Measurements from ENCODE around the gene COL4A5.

COL4A5 gene

GRCh38 chrX:108396986-108397385 is 42.7 kb upstream of the COL4A5 start:
- Histone ChIP-seq H3K27ac (ENCODE audit: low read depth, low read length, poor library complexity, severe bottlenecking) (no peak overlapping the region), H3K9me2 (ENCODE audit: low read depth, low read length) (no peaks in the 10 kb centered on the region)

GRCh38 chrX:108397627-108398391 is 41.8 kb upstream of the COL4A5 start:
- H3K4me3 ChIP-seq (ENCODE audit: low read depth, low read length, poor library complexity, severe bottlenecking), result no peak overlapping the region
- TF ChIP-seq CTCF (IDR thresholded peaks at IDR 0.05; ENCODE audit: low read length) (no peak), EZH2 (IDR thresholded peaks at IDR 0.05; ENCODE audit: borderline replicate concordance, low read length) (no peak)
- H3K27me3 ChIP-seq (ENCODE audit: insufficient read depth, low read length), result no peaks in the 10 kb centered on the region
- no peak overlapping the region for H3K4me2 ChIP-seq (ENCODE audit: low read length)
- no peaks in the 10 kb centered on the region for H3K9me3 ChIP-seq (ENCODE audit: low read length)
- H3K4me1 ChIP-seq (ENCODE audit: insufficient read depth, low read length, severe bottlenecking), result no peaks in the 10 kb centered on the region
- no peak overlapping the region for H3K27ac ChIP-seq (ENCODE audit: low read depth, low read length, poor library complexity, severe bottlenecking)
- no peaks in the 10 kb centered on the region for H3K79me2 ChIP-seq (ENCODE audit: insufficient read depth, low read length)
- no peaks in the 10 kb centered on the region for H3F3A ChIP-seq (ENCODE audit: insufficient read depth, low read length)
- no peaks in the 10 kb centered on the region for H3K36me3 ChIP-seq (ENCODE audit: insufficient read depth, low read length)
- no peaks in the 10 kb centered on the region for H3K9me2 ChIP-seq (ENCODE audit: low read depth, low read length)
- H4K20me1 ChIP-seq (ENCODE audit: insufficient read depth, low read length), result no peaks in the 10 kb centered on the region
- no peak overlapping the region for H2AFZ ChIP-seq (ENCODE audit: low read length)
- no peak overlapping the region for H3K9ac ChIP-seq (ENCODE audit: low read length)

More at GRCh38 chrX:108396986-108397385, 42.7 kb upstream of the COL4A5 start:
- no peak overlapping the region for H3K9ac ChIP-seq (ENCODE audit: low read length)
- H3K4me1 ChIP-seq (ENCODE audit: insufficient read depth, low read length, severe bottlenecking), result no peaks in the 10 kb centered on the region
- no peaks in the 10 kb centered on the region for H3F3A ChIP-seq (ENCODE audit: insufficient read depth, low read length)
- H3K4me2 ChIP-seq (ENCODE audit: low read length), result no peak overlapping the region
- H3K36me3 ChIP-seq (ENCODE audit: insufficient read depth, low read length), result no peaks in the 10 kb centered on the region
- H2AFZ ChIP-seq (ENCODE audit: low read length), result no peak overlapping the region
- H3K4me3 ChIP-seq (ENCODE audit: low read depth, low read length, poor library complexity, severe bottlenecking), result no peak overlapping the region
- H4K20me1 ChIP-seq (ENCODE audit: insufficient read depth, low read length), result no peaks in the 10 kb centered on the region
- H3K27me3 ChIP-seq (ENCODE audit: insufficient read depth, low read length), result no peaks in the 10 kb centered on the region
- H3K9me3 ChIP-seq (ENCODE audit: low read length), result no peaks in the 10 kb centered on the region
- no peak for TF ChIP-seq EZH2 (IDR thresholded peaks at IDR 0.05; ENCODE audit: borderline replicate concordance, low read length)
- no peak for TF ChIP-seq CTCF (IDR thresholded peaks at IDR 0.05; ENCODE audit: low read length)
- H3K79me2 ChIP-seq (ENCODE audit: insufficient read depth, low read length), result no peaks in the 10 kb centered on the region

- Histone ChIP-seq H3K79me2 (ENCODE audit: insufficient read depth, low read length) (no peaks in the 10 kb centered on the region), H3K9me3 (ENCODE audit: low read length) (no peaks in the 10 kb centered on the region), H2AFZ (ENCODE audit: low read length) (no peak overlapping the region), H3K27me3 (ENCODE audit: insufficient read depth, low read length) (no peaks in the 10 kb centered on the region), H3K4me3 (ENCODE audit: low read depth, low read length, poor library complexity, severe bottlenecking) (no peak overlapping the region), H3K4me2 (ENCODE audit: low read length) (no peak overlapping the region), H3K36me3 (ENCODE audit: insufficient read depth, low read length) (no peaks in the 10 kb centered on the region), H3K4me1 (ENCODE audit: insufficient read depth, low read length, severe bottlenecking) (no peaks in the 10 kb centered on the region), H3K27ac (ENCODE audit: low read depth, low read length, poor library complexity, severe bottlenecking) (no peak overlapping the region), H3K9ac (ENCODE audit: low read length) (no peak overlapping the region), H3K9me2 (ENCODE audit: low read depth, low read length) (no peaks in the 10 kb centered on the region), H3F3A (ENCODE audit: insufficient read depth, low read length) (no peaks in the 10 kb centered on the region), H4K20me1 (ENCODE audit: insufficient read depth, low read length) (no peaks in the 10 kb centered on the region)
- TF ChIP-seq EZH2 (IDR thresholded peaks at IDR 0.05; ENCODE audit: borderline replicate concordance, low read length) (no peak), CTCF (IDR thresholded peaks at IDR 0.05; ENCODE audit: low read length) (no peak)
Observed at GRCh38 chrX:108399418-108400165, 40.0 kb upstream of the COL4A5 start.
